DOHH2 (cell line): ENCODE data around the gene ZNF780B.

Experiments
- H3F3A ChIP-seq: fragments of 200-600 bp; sonication (generic), shearing (Covaris generic); 2 replicates; pipeline ENCODE4 v1.6.0; 2016; ENCODE audit warnings: antibody characterized with exemption, mild to moderate bottlenecking; ENCODE audit not compliant: control insufficient read depth, insufficient read depth
- H3K27ac ChIP-seq: fragments of 200-600 bp; sonication (generic); 2 replicates; pipeline ENCODE4 v1.5.1; 2014; ENCODE audit warnings: low read depth, mild to moderate bottlenecking, low read length, moderate library complexity
- H3K27me3 ChIP-seq: fragments of 200-600 bp; sonication (generic); 2 replicates; pipeline ENCODE4 v1.6.1; 2014; ENCODE audit warnings: mild to moderate bottlenecking, low read length, mixed read lengths; ENCODE audit not compliant: control insufficient read depth
- H3K36me3 ChIP-seq: fragments of 200-600 bp; sonication (generic); 2 replicates; pipeline ENCODE4 v1.6.1; 2014; ENCODE audit warnings: mild to moderate bottlenecking, low read length, moderate library complexity, mixed read lengths; ENCODE audit not compliant: control insufficient read depth
- H3K4me1 ChIP-seq: fragments of 200-600 bp; sonication (generic); 2 replicates; pipeline ENCODE4 v1.6.1; 2014; ENCODE audit warnings: mild to moderate bottlenecking, low read length, mixed read lengths; ENCODE audit not compliant: control insufficient read depth
- H3K4me2 ChIP-seq: fragments of 200-600 bp; sonication (generic); 2 replicates; pipeline ENCODE4 v1.6.0; 2014; ENCODE audit warnings: mild to moderate bottlenecking, low read length, moderate library complexity
- H3K4me3 ChIP-seq: fragments of 200-600 bp; sonication (generic); 2 replicates; pipeline ENCODE4 v1.5.1; 2014; ENCODE audit warnings: mild to moderate bottlenecking, low read length, mixed read lengths
- H3K79me2 ChIP-seq: fragments of 200-600 bp; sonication (generic); 2 replicates; pipeline ENCODE4 v1.6.1; 2014; ENCODE audit warnings: mild to moderate bottlenecking, low read length, mixed read lengths; ENCODE audit not compliant: control insufficient read depth
- H3K9me2 ChIP-seq: fragments of 200-600 bp; sonication (generic); replicated peaks from 2 replicates; pipeline ENCODE4 v1.6.1; 2014; ENCODE audit warnings: mild to moderate bottlenecking, low read length, mixed read lengths; ENCODE audit not compliant: control insufficient read depth
- H3K9me3 ChIP-seq: fragments of 200-600 bp; sonication (generic); 2 replicates; pipeline ENCODE4 v1.6.1; 2014; ENCODE audit warnings: antibody characterized with exemption, low read length, mixed read lengths; ENCODE audit not compliant: control insufficient read depth, insufficient read depth
- H4K20me1 ChIP-seq: fragments of 200-600 bp; sonication (generic); 2 replicates; pipeline ENCODE4 v1.6.0; 2014; ENCODE audit warnings: low read depth, mild to moderate bottlenecking, antibody characterized with exemption, low read length, moderate library complexity; ENCODE audit not compliant: control insufficient read depth, insufficient read depth
- CTCF ChIP-seq: fragments of 200-600 bp; sonication (generic); IDR thresholded peaks from one replicate; pipeline ENCODE4 v1.5.1; 2014; ENCODE audit warnings: antibody characterized with exemption, mild to moderate bottlenecking, low read depth, low read length; ENCODE audit not compliant: poor library complexity, severe bottlenecking
- EZH2phosphoT487 ChIP-seq: fragments of 200-600 bp; sonication (generic); IDR thresholded peaks from 2 replicates; pipeline ENCODE4 v1.6.1; 2017; ENCODE audit warnings: borderline replicate concordance, mild to moderate bottlenecking, antibody characterized with exemption, low read length, moderate library complexity, mixed read lengths

ZNF780B gene

DNA sequence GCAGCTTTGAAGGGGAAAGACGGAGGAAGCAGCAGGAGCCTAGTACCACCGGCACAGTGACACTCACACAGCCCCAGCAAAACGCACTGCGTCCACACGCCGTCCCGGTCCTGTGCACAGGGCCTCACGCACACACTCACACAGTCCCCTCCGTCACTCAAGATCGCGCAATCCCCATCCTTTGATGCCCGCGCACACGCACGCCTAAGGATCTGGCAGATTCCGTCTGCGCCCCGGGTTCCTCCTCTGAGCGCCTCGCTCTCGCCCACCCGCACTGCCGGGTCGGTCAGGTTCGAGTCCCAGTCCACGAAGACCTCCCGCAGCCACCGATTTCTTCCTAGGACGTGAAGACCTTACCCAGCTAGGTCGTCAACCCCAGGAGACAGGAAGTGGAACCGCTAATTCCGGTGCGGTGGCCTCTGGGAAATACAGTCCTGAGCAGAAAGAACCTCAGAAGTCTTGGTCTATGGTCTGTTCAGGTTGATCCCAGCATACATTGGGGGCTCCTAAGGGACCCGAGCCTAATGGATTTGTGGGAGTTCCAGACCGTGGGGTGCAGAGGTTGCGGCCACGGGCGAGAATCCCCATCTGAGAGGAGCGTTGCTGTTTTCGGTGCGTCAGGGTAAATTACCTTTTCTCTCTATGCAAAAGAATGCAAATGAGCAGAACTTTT is at the start of gene ZNF780B:
ZNF780B (minus strand) TSS at position 400 of the 673 bp plus-strand sequence. CDS start 5,899 bp downstream, outside the sequence.
- Histone ChIP-seq H3K4me3 (peak within 1 kb of the TSS; percentile 96), H3K36me3 (no peaks in the 10 kb centered on the region; the same call in 1 of the 2 replicates), H3K9me2 (no peaks in the 10 kb centered on the region), H3K79me2 (peaks cover 60% of the 10 kb centered on the region), H3K9me3 (peaks cover 20% of the 10 kb centered on the region), H4K20me1 (no peaks in the 10 kb centered on the region), H3K4me1 (peaks cover 29% of the 10 kb centered on the region), H3F3A (0 out of 2 replicates have a peak, but pooled peaks cover 3% of the 10 kb centered on the region), H3K4me2 (peak within 1 kb of the TSS; percentile 94), H3K27ac (peak within 1 kb of the TSS; percentile 57), H3K27me3 (no peaks in the 10 kb centered on the region; the same call in 1 of the 2 replicates)
- TF ChIP-seq CTCF: no peak
- TF ChIP-seq EZH2phosphoT487: no peak

GRCh38 chr19:40104754-40105153 is 48.7 kb upstream of the ZNF780B start:
- no peak for TF ChIP-seq CTCF
- TF ChIP-seq EZH2phosphoT487: no peak
- H3K4me3 ChIP-seq: no peak overlapping the region
- H4K20me1 ChIP-seq: no peaks in the 10 kb centered on the region
- no peaks in the 10 kb centered on the region for H3K79me2 ChIP-seq
- H3K4me1 ChIP-seq: no peaks in the 10 kb centered on the region
- no peaks in the 10 kb centered on the region for H3K9me2 ChIP-seq
- 0 out of 2 replicates have a peak, but pooled peaks cover 2% of the 10 kb centered on the region for H3F3A ChIP-seq
- H3K36me3 ChIP-seq: no peaks in the 10 kb centered on the region
- no peak overlapping the region for H3K27ac ChIP-seq
- no peaks in the 10 kb centered on the region for H3K9me3 ChIP-seq
- peaks cover 4% of the 10 kb centered on the region; the same call in 1 of the 2 replicates for H3K27me3 ChIP-seq
- H3K4me2 ChIP-seq: no peak overlapping the region

DNA sequence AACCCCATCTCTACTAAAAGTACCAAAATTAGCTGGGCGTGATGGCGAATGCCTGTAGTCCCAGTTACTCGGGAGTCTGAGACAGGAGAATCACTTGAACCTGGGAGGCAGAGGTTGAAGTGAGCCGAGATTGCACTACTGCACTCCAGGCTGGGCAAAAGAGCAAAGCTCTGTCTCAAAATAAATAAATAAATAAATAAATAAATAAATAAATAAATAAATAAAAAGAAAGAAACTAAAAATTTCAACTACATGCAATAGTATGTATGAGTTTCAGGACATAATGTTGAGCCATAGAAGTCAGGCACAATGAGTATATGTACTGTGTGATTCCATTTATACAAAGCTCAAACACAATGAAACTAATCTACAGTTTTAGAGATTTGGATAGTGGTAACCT is 47.6 kb upstream of the ZNF780B start:
- TF ChIP-seq CTCF (no peak), EZH2phosphoT487 (no peak)
- Histone ChIP-seq H3K79me2 (no peaks in the 10 kb centered on the region), H3K4me2 (no peak overlapping the region), H3K4me1 (no peaks in the 10 kb centered on the region), H3K27me3 (peaks cover 4% of the 10 kb centered on the region; the same call in 1 of the 2 replicates), H3K36me3 (no peaks in the 10 kb centered on the region), H3K4me3 (no peak overlapping the region), H3K9me2 (no peaks in the 10 kb centered on the region), H3F3A (0 out of 2 replicates have a peak, but pooled peaks cover 2% of the 10 kb centered on the region), H3K9me3 (no peaks in the 10 kb centered on the region), H3K27ac (no peak overlapping the region), H4K20me1 (no peaks in the 10 kb centered on the region)
